ENCODE results near the gene TSKS.
A peak's percentile ranks its signal among the peaks of the same experiment; 100 is the strongest.

The TSKS gene

GRCh38 chr19:49786376-49786820 lies 23.3 kb upstream of the TSKS start (continued):
- peak; percentile 55 for TF ChIP-seq KLF1 (tag by site-specific recombination; IDR thresholded peaks at IDR 0.05)
- TF ChIP-seq ZNF23 (tag by site-specific recombination; IDR thresholded peaks at IDR 0.05; ENCODE audit: borderline replicate concordance), result no peak
- TF ChIP-seq ZNF280D (tag by site-specific recombination; IDR thresholded peaks at IDR 0.05), result no peak

GRCh38 chr19:49782515-49782914 lies 19.4 kb upstream of the TSKS start:
- H3K36me3 ChIP-seq (ENCODE audit: control insufficient read depth in 2 of 2, insufficient read depth in 1 of 2, low read length in 2 of 2), result peaks cover 27 to 39% of the 10 kb centered on the region in 2 experiments; a peak in 2 of 3 replicates
- ChIA-PET POLR2A (no interaction called here), CTCF (no interaction called here)
- H3K9me3 ChIP-seq (ENCODE audit: control insufficient read depth, insufficient read depth, low read depth, low read length), result no peaks in the 10 kb centered on the region
- no peak overlapping the region for H3K4me3 ChIP-seq (ENCODE audit: low read depth, low read length)
- no peak overlapping the region for H3K27ac ChIP-seq (ENCODE audit: extremely low read depth, low read depth, low read length)
- TF ChIP-seq ZNF416 (tag by site-specific recombination; IDR thresholded peaks at IDR 0.05) (no peak), MYNN (tag by site-specific recombination; IDR thresholded peaks at IDR 0.05; ENCODE audit: borderline replicate concordance) (no peak), ZNF211 (tag by site-specific recombination; IDR thresholded peaks at IDR 0.05; ENCODE audit: low read depth) (no peak), ZNF501 (tag by site-specific recombination; IDR thresholded peaks at IDR 0.05) (no peak), ZFP69B (tag by site-specific recombination; IDR thresholded peaks at IDR 0.05) (no peak), ZNF362 (tag by site-specific recombination; IDR thresholded peaks at IDR 0.05) (no peak), ZNF626 (tag by site-specific recombination; IDR thresholded peaks at IDR 0.05) (no peak), ZBTB44 (tag by site-specific recombination; IDR thresholded peaks at IDR 0.05) (no peak), ZNF175 (tag by site-specific recombination; IDR thresholded peaks at IDR 0.05) (no peak), ZNF19 (tag by site-specific recombination; IDR thresholded peaks at IDR 0.05; ENCODE audit: low read depth) (no peak), ZNF560 (tag by site-specific recombination; IDR thresholded peaks at IDR 0.05; ENCODE audit: borderline replicate concordance) (no peak), ZNF23 (tag by site-specific recombination; IDR thresholded peaks at IDR 0.05; ENCODE audit: borderline replicate concordance) (no peak), ZSCAN16 (tag by site-specific recombination; IDR thresholded peaks at IDR 0.05) (no peak), ZNF24 (tag by site-specific recombination; IDR thresholded peaks at IDR 0.05) (no peak)
- H3K4me1 ChIP-seq (ENCODE audit: control insufficient read depth, insufficient read depth, low read length), result no peaks in the 10 kb centered on the region

- peaks cover 26 to 38% of the 10 kb centered on the region in 2 experiments; a peak in 2 of 3 replicates for H3K36me3 ChIP-seq (ENCODE audit: control insufficient read depth in 2 of 2, insufficient read depth in 1 of 2, low read length in 2 of 2)
- H3K9me3 ChIP-seq (ENCODE audit: control insufficient read depth, insufficient read depth, low read depth, low read length), result no peaks in the 10 kb centered on the region
- CTCF ChIA-PET, result no interaction called here
- no peaks in the 10 kb centered on the region for H3K4me1 ChIP-seq (ENCODE audit: control insufficient read depth, insufficient read depth, low read length)
- no peak overlapping the region for H3K4me3 ChIP-seq (ENCODE audit: low read depth, low read length)
- no peak overlapping the region for H3K27ac ChIP-seq (ENCODE audit: extremely low read depth, low read depth, low read length)
- POLR2A ChIA-PET, result no interaction called here
- no peak for TF ChIP-seq TCF7L2 (IDR thresholded peaks at IDR 0.05; ENCODE audit: borderline replicate concordance, low read depth, low read length)
- TF ChIP-seq ZNF169 (tag by site-specific recombination; IDR thresholded peaks at IDR 0.05), result no peak
- no peak for TF ChIP-seq ZNF449 (tag by site-specific recombination; IDR thresholded peaks at IDR 0.05)
- no peak for TF ChIP-seq ZNF23 (tag by site-specific recombination; IDR thresholded peaks at IDR 0.05; ENCODE audit: borderline replicate concordance)
- TF ChIP-seq ZNF426 (tag by site-specific recombination; IDR thresholded peaks at IDR 0.05), result no peak
- no peak for TF ChIP-seq ZNF311 (tag by site-specific recombination; IDR thresholded peaks at IDR 0.05; ENCODE audit: borderline replicate concordance)
- no peak for TF ChIP-seq ZNF596 (tag by site-specific recombination; IDR thresholded peaks at IDR 0.05)
- no peak for TF ChIP-seq ZNF629 (tag by site-specific recombination; IDR thresholded peaks at IDR 0.05)
- no peak for TF ChIP-seq ZNF416 (tag by site-specific recombination; IDR thresholded peaks at IDR 0.05)
- TF ChIP-seq ZNF280D (tag by site-specific recombination; IDR thresholded peaks at IDR 0.05), result no peak
Measured at GRCh38 chr19:49781394-49781793, 18.3 kb upstream of the TSKS start.
